ENCODE results near the gene SMYD3. TPM values are rescaled to one million over a fixed set of nuclear protein-coding genes. Genes with fewer than 3 reads are reported as not detected.
"Not testable (repeated sequence)": the region's sequence is repeated elsewhere in the genome, so short reads cannot be mapped to it uniquely, and the experiment has no call there.

Gene SMYD3
- total RNA-seq, 1 donor from 2014 or later: 5.6 TPM

- no peak for DNase-seq (ENCODE audit: low spot score)
- intact Hi-C loops (cut with DNase I): no loop called here
Measured at GRCh38 chr1:245972476-245972875, 534.6 kb downstream of the SMYD3 start.

DNA sequence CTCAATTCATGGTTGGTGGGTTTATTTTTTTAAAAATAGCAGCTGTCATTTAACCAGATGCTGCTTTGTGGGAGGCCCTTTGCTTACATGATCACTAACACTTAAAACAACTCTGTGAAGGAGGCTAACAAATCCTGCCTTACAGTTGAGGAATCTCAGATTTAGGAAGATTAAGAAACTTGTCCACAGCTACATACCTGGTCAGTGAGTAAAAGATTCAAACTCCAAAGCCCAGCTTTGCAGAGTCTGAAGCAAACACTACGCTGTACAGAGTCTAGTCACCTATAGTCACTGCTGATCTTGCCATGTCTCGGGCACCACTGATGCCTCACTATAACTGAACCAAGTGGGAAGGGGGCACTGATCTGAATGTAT, 535.4 kb downstream of the SMYD3 start:
- intact Hi-C loops (cut with DNase I): no loop called here
- no peak for DNase-seq (ENCODE audit: low spot score)

DNA sequence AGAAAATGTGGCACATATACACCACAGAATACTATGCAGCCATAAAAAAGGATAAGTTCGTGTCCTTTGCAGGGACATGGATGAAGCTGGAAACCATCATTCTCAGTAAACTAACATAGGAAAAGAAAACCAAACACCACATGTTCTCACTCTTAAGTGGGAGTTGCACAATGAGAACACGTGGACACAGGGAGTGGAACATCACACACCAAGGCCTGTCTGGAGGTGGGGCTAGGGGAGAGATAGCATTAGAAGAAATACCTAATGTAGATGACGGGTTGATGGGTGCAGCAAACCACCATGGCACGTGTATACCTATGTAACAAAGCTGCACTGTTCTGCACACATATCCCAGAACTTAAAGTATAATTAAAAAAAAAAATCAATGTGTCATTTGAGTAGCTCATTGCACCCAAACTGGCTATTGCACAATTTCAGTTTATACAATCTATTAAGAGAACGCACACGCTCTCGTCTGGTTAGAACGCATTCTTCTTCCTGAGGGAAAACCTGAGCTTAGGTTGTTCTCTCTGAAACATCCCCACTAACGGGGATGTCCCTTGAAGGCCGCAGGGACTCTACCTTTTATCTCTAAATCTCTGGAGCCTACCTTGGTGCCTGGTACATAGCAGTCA, 535.9 kb downstream of the SMYD3 start:
- intact Hi-C loops (cut with DNase I); DNase-seq (ENCODE audit: low spot score): not testable (repeated sequence)

DNA sequence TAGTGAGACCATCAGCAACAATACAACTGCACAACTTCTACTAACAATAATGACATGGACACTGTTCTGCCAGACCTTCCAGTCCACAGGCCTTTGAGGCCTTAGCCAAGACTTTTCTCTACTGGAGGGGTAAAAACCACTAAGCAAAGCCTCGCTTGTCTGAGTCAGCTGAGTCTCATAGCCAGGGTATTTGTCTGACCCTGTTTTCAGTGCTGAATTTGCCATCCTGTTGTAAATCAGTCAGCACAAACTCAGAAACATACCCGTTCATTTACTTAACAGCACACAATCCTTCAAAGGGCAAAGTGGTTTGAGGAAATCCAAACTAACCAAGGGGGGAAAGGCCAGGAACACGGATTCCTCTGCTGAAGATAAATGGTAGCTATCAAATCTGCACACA, 537.8 kb downstream of the SMYD3 start:
- intact Hi-C loops (cut with DNase I): no loop called here
- DNase-seq (ENCODE audit: low spot score): no peak

DNA sequence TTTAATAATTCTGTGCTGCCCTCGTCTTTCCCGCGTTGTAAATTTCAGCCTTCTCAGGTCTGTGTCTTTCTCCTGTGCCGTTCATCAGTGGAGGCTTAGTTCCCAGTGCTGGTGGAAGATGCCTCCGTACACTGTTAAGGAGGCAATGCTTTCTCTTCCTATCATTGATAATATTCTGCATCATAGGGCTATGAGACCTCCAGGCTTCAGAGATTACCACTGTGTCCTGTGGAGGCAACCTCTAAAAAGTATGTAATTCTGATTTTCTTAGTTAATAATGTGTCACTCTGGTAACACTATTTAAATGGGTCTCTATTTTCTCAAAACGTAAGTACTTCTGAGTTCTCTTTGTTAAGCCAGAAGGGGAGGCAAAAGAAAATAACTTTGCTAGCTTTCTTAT, 538.3 kb downstream of the SMYD3 start:
- DNase-seq (ENCODE audit: low spot score): no peak
- intact Hi-C loops (cut with DNase I): no loop called here

GRCh38 chr1:245965398-245965797, 541.7 kb downstream of the SMYD3 start:
- DNase-seq (ENCODE audit: low spot score): no peak
- intact Hi-C loops (cut with DNase I): no loop called here

GRCh38 chr1:245963649-245964048, 543.4 kb downstream of the SMYD3 start:
- DNase-seq (ENCODE audit: low spot score): no peak
- intact Hi-C loops (cut with DNase I): no loop called here

DNA sequence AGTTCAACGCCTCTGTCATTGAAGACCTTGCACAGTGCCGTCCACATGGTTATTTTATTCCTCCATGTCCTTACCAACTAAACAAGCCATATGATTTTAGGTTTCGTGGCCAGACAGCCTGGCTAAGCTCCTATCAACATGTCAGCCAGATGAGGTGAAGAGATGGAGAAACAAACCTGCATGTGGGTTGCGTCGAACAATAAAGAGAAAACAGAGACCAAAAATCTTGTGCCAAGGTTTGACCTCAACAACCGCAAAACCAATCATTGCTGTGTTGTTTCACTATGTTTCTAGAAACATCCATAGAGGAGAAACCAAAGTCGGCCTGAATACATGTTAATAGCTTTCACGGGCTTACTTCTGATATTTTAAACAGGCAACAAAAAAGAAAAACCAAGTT, 544.6 kb downstream of the SMYD3 start:
- DNase-seq (ENCODE audit: low spot score): no peak
- intact Hi-C loops (cut with DNase I): no loop called here

- DNase-seq (ENCODE audit: low spot score): no peak
Measured at GRCh38 chr1:245961137-245961540, 545.9 kb downstream of the SMYD3 start.

GRCh38 chr1:245960171-245960570, 546.9 kb downstream of the SMYD3 start:
- DNase-seq (ENCODE audit: low spot score): no peak
- intact Hi-C loops (cut with DNase I): no loop called here

More at GRCh38 chr1:245961137-245961540, 545.9 kb downstream of the SMYD3 start:
- intact Hi-C loops (cut with DNase I): no loop called here

DNA sequence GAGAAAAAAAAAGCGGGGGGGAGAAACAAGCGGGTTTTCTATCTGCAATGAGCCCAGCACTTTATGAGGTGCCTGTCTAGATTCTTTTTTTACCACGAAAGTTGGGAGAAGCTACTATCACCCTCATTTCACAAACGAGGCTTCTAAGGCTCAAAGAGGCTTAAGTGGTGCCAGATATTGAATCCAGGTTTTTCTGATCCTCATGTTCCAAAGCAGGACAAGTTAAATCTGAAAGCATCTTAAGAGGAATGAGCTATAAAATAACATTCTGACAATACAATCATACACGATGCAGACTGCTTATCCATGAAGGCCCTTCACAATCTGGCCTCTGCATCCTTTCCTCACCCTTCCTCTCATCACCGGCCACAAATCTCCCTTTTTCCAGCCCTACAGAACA, 549.1 kb downstream of the SMYD3 start:
- intact Hi-C loops (cut with DNase I): no loop called here
- no peak for DNase-seq (ENCODE audit: low spot score)

DNA sequence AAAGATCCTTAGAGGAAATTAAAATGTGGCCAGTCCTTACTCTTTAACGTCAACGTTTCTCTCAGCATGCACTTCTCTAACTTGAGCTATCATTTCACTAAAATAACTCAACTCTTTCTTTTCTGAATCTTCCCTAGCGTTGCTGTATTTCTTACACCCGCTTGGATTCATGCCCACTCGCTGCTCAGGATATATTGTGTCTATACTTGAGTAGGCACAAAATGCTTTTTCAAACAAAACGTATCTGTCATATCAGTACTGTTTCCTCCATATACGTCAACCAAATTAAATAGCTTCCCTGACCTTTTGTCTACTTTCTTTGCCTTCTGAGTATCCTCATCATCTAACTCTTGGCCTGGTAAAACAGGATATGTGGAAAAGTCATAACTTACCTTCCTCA, 549.7 kb downstream of the SMYD3 start:
- DNase-seq (ENCODE audit: low spot score): no peak
- intact Hi-C loops (cut with DNase I): no loop called here

GRCh38 chr1:245956225-245956624, 550.9 kb downstream of the SMYD3 start:
- DNase-seq (ENCODE audit: low spot score): no peak
- intact Hi-C loops (cut with DNase I): no loop called here

- intact Hi-C loops (cut with DNase I): no loop called here
- DNase-seq (ENCODE audit: low spot score): no peak
Measured at GRCh38 chr1:245953876-245954660, 553.0 kb downstream of the SMYD3 start.

DNA sequence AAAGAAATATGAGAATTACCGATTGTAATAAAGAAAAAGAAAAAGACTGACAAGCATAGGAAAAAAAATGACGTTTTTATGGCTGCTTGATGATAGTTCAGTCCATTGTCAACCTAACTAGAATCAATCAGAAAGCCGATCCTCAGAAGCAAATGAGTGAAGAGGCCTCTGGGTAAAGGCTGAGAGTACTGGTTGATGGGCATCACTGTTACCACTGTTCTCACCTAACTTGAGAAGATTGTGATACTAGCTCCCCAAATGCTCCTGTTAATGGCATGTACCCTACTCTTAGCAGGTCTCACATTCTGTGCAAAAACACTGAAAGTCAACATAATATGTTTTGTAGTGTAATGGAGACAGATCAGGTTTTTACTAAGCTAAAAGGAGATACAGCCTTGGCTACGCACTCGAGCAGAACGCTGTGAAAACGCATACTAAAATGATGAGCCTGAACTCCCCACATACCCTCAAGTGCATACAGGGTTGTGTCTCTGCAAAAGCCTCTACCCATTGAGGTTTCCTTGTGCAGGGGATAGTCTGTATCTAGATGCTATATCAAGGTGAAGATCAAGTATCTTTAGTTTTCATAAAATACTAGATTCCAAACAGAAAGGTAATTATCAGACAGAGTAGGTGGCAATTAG, 554.6 kb downstream of the SMYD3 start:
- DNase-seq (ENCODE audit: low spot score): no peak

GRCh38 chr1:245948786-245949185, 558.3 kb downstream of the SMYD3 start:
- DNase-seq (ENCODE audit: low spot score): no peak
- intact Hi-C loops (cut with DNase I): no loop called here

More for the DNA sequence above, 554.6 kb downstream of the SMYD3 start:
- intact Hi-C loops (cut with DNase I): no loop called here

DNA sequence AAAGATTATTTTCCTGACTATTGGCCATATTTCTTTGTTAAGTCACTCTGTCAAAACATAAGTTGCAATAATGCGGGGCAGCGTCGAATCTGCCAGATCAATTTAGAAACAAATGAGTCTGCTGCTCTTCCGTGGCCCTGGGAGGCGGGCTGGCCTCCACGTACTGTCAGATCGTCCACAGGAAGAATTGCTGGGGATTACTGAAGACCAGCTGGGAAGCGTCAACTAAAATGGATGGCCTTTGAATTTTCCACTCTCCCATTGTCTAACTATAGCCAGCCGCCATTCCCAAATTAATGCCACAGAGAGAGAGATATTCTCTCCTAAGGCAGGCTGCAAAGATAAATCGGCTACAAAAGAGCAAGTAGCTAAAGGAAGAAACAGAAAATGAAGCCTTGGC, 560.2 kb downstream of the SMYD3 start:
- DNase-seq (ENCODE audit: low spot score): no peak

DNA sequence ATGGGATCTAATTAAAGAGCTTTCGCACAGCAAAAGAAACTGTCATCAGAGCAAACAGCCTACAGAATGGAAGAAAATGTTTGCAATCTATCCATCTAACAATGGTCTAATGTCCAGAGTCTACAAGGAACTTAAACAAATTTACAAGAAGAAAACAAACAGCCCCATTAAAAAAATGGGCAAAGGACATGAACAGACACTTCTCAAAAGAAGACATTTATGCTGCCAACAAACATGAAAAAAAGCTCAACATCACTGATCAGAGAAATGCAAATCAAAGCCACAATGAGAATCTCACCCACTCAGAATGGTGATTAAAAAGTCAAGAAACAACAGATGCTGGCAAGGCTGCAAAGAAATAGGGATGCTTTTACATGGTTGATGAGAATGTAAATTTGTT, 561.9 kb downstream of the SMYD3 start:
- intact Hi-C loops (cut with DNase I); DNase-seq (ENCODE audit: low spot score): not testable (repeated sequence)

More for the DNA sequence above, 560.2 kb downstream of the SMYD3 start:
- intact Hi-C loops (cut with DNase I): no loop called here

DNA sequence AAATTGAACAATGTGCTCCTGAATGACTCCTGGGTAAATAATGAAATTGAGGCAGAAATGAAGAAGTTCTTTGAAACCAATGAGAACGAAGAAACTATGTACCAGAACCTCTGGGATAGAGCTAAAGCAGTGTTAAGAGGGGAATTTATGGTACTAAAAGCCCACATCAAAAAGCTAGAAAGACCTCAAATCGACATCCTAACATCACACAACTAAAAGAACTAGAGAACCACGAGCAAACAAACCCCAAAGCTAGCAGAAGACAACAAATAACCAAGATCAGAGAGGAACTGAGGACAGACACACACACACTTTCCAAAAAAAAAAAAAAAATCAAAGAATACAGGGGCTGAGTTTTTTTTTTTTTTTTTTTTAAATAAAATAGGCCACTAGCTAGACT, 564.2 kb downstream of the SMYD3 start:
- no peak for DNase-seq (ENCODE audit: low spot score)
- intact Hi-C loops (cut with DNase I): no loop called here

- intact Hi-C loops (cut with DNase I); DNase-seq (ENCODE audit: low spot score): not testable (repeated sequence)
Measured at GRCh38 chr1:245941771-245942170, 565.3 kb downstream of the SMYD3 start.

All from cardiac septum (tissue), 1 donor.